ENCODE results near the gene PRKAR1B.

The PRKAR1B gene

GRCh38 chr7:527723-528122 lies 199.4 kb downstream of the PRKAR1B start:
- DNase-seq (ENCODE audit: low read depth in 1 of 2, low spot score in 1 of 2) = no peak

GRCh38 chr7:526460-527034 lies 200.5 kb downstream of the PRKAR1B start:
- no peak for DNase-seq (ENCODE audit: low read depth in 1 of 2, low spot score in 1 of 2)

- DNase-seq (ENCODE audit: low read depth in 1 of 2, low spot score in 1 of 2) = no peak
Observed at GRCh38 chr7:525740-526139, 201.3 kb downstream of the PRKAR1B start.

GRCh38 chr7:524800-525199 lies 202.3 kb downstream of the PRKAR1B start:
- no peak for DNase-seq (ENCODE audit: low read depth in 1 of 2, low spot score in 1 of 2)

GRCh38 chr7:523347-524336 lies 203.4 kb downstream of the PRKAR1B start:
- no peak for DNase-seq (ENCODE audit: low read depth in 1 of 2, low spot score in 1 of 2)

- no peak for DNase-seq (ENCODE audit: low read depth in 1 of 2, low spot score in 1 of 2)
Observed at GRCh38 chr7:522951-523314, 204.1 kb downstream of the PRKAR1B start.

- DNase-seq (ENCODE audit: low read depth in 1 of 2, low spot score in 1 of 2) = no peak
Observed at GRCh38 chr7:522071-522950, 204.8 kb downstream of the PRKAR1B start.

GRCh38 chr7:521221-522070 lies 205.6 kb downstream of the PRKAR1B start:
- DNase-seq (ENCODE audit: low read depth in 1 of 2, low spot score in 1 of 2) = no peak

- DNase-seq (ENCODE audit: low read depth in 1 of 2, low spot score in 1 of 2) = no peak
Observed at GRCh38 chr7:520503-521161, 206.4 kb downstream of the PRKAR1B start.

GRCh38 chr7:519484-520390 lies 207.3 kb downstream of the PRKAR1B start, which contains the start of gene PDGFA:
PDGFA (minus strand) TSS chr7:519846; CDS start chr7:519001, 845 bp downstream.
- no peak for DNase-seq (ENCODE audit: low read depth in 1 of 2, low spot score in 1 of 2)

- no peak for DNase-seq (ENCODE audit: low read depth in 1 of 2, low spot score in 1 of 2)
Observed at GRCh38 chr7:518630-519483, 208.2 kb downstream of the PRKAR1B start.

GRCh38 chr7:517774-518629 lies 209.1 kb downstream of the PRKAR1B start:
- no peak for DNase-seq (ENCODE audit: low read depth in 1 of 2, low spot score in 1 of 2)

- no peak for DNase-seq (ENCODE audit: low read depth in 1 of 2, low spot score in 1 of 2)
Observed at GRCh38 chr7:516606-517456, 210.2 kb downstream of the PRKAR1B start.

GRCh38 chr7:516216-516605 lies 210.9 kb downstream of the PRKAR1B start:
- DNase-seq (ENCODE audit: low read depth in 1 of 2, low spot score in 1 of 2) = no peak

- no peak for DNase-seq (ENCODE audit: low read depth in 1 of 2, low spot score in 1 of 2)
Observed at GRCh38 chr7:515628-516027, 211.5 kb downstream of the PRKAR1B start.

Measured in activated T-helper 1 cell treated with anti-CD3 and anti-CD28 coated beads, Interleukin-2, amount 50 U/mL, for 16 hours (primary cell).